NK-92 treated with Interleukin-12 subunit alpha and Interleukin-12 subunit beta, amount 100 ng/mL, for 24 hours (cell line): ENCODE measurements around the gene MOSPD3.
"Not testable (repeated sequence)": the region's sequence is repeated elsewhere in the genome, so short reads cannot be mapped to it uniquely, and the experiment has no call there.

Experiments used
- DNase-seq: peaks from one replicate; lab custom pipeline; 2025; lab: John Stamatoyannopoulos, UW

The MOSPD3 gene

GRCh38 chr7:100626055-100626454 is 13.7 kb downstream of the MOSPD3 start:
- no peak for DNase-seq

GRCh38 chr7:100626530-100627237 is 14.3 kb downstream of the MOSPD3 start:
- peak; percentile 87 for DNase-seq

GRCh38 chr7:100627238-100627549 is 14.9 kb downstream of the MOSPD3 start:
- DNase-seq, result no peak

- DNase-seq, result no peak
Measured at GRCh38 chr7:100629117-100629716, 16.9 kb downstream of the MOSPD3 start.

- DNase-seq, result no peak
Measured at GRCh38 chr7:100630066-100630465, 17.7 kb downstream of the MOSPD3 start.

- DNase-seq, result peak; percentile 53
Measured at GRCh38 chr7:100632951-100633717, 20.8 kb downstream of the MOSPD3 start.

- no peak for DNase-seq
Measured at GRCh38 chr7:100639995-100640516, 27.7 kb downstream of the MOSPD3 start.

- DNase-seq, result no peak
Measured at GRCh38 chr7:100640517-100641440, 28.4 kb downstream of the MOSPD3 start.

GRCh38 chr7:100641463-100641859 is 29.1 kb downstream of the MOSPD3 start, which contains the start of gene TFR2:
TSS of gene TFR2 (minus strand) at chr7:100641552. CDS start at chr7:100641509, 43 bp downstream.
- no peak for DNase-seq

- DNase-seq, result no peak
Measured at GRCh38 chr7:100641860-100642533, 29.7 kb downstream of the MOSPD3 start.

GRCh38 chr7:100642534-100642907 is 30.2 kb downstream of the MOSPD3 start:
- DNase-seq, result no peak

- DNase-seq, result no peak
Measured at GRCh38 chr7:100649826-100650565, 37.7 kb downstream of the MOSPD3 start.

GRCh38 chr7:100654908-100655831 is 42.8 kb downstream of the MOSPD3 start:
- no peak for DNase-seq

GRCh38 chr7:100655908-100656674 is 43.8 kb downstream of the MOSPD3 start, which contains the start of gene ACTL6B:
TSS of gene ACTL6B (minus strand) at chr7:100656448. CDS start at chr7:100656354, 94 bp downstream.
- DNase-seq, result no peak

GRCh38 chr7:100662194-100662776 is 49.9 kb downstream of the MOSPD3 start:
- not testable (repeated sequence) for DNase-seq
